Measurements from ENCODE around the gene TRMT10B. TPM values are rescaled to one million over a fixed set of nuclear protein-coding genes. Genes with fewer than 3 reads are reported as not detected.

The TRMT10B gene
- total RNA-seq (2016; rRNA removed; fragmentation: Illumina TruSeq; extraction: Trizol) (3.1 and 3.3 TPM in 2 replicates), polyA plus RNA-seq (2011; rRNA removed) (3.9 TPM in 2 replicates), polyA minus RNA-seq (2011; rRNA and poly(A)+ RNA removed; ENCODE audit: low replicate concordance) (2.0 and 3.6 TPM in 2 replicates), Bru-seq, nascent RNA (percentile 57 among the genes with signal in this experiment), BruChase-seq, experiment 1, labeled RNA remaining after a 6-hour chase (percentile 44 among the genes with signal in this experiment), BruChase-seq, experiment 2, labeled RNA remaining after a 2-hour chase (percentile 50 among the genes with signal in this experiment)
- 3.1 and 3.5 TPM in 2 replicates for total RNA-seq (2016; cell fraction: cytosol; rRNA removed; fragmentation: Illumina TruSeq; extraction: Trizol; ENCODE audit: low read depth)
- 2.8 and 2.9 TPM in 2 replicates for total RNA-seq (2016; cell fraction: insoluble cytoplasmic fraction; rRNA removed; fragmentation: Illumina TruSeq; extraction: Trizol)
- total RNA-seq (2016; cell fraction: membrane; rRNA removed; fragmentation: Illumina TruSeq; extraction: Trizol), result 2.1 and 2.3 TPM in 2 replicates
- total RNA-seq (2016; cell fraction: nucleus; rRNA removed; fragmentation: Illumina TruSeq; extraction: Trizol), result 3.1 and 4.0 TPM in 2 replicates
- polyA plus RNA-seq (2011; cell fraction: cytosol; rRNA removed), result 1.6 and 2.4 TPM in 2 replicates
- 3.8 and 5.7 TPM in 2 replicates for polyA plus RNA-seq (2011; cell fraction: nucleus; rRNA removed)
- 3.7 and 4.8 TPM in 2 replicates for polyA plus RNA-seq (2012)
- 1.0 and 1.2 TPM in 2 replicates for polyA plus RNA-seq (2016; cell fraction: cytosol; fragmentation: Illumina TruSeq; extraction: Trizol; ENCODE audit: low read depth)
- polyA plus RNA-seq (2016; cell fraction: insoluble cytoplasmic fraction; fragmentation: Illumina TruSeq; extraction: Trizol; ENCODE audit: low read depth), result 4.5 TPM in 2 replicates
- 1.7 and 1.9 TPM in 2 replicates for polyA plus RNA-seq (2016; cell fraction: membrane; fragmentation: Illumina TruSeq; extraction: Trizol; ENCODE audit: low read depth)
- polyA plus RNA-seq (2016; cell fraction: nucleus; fragmentation: Illumina TruSeq; extraction: Trizol; ENCODE audit: insufficient read depth, low read depth), result 7.2 and 8.2 TPM in 2 replicates
- 1.7 and 2.2 TPM in 2 replicates for polyA minus RNA-seq (2011; cell fraction: cytosol; rRNA and poly(A)+ RNA removed)
- polyA minus RNA-seq (2011; cell fraction: nucleus; rRNA and poly(A)+ RNA removed), result 7.2 and 10.3 TPM in 2 replicates
- long read RNA-seq, experiment 1, partial matches to known transcripts, result 0 of 4 reads
- long read RNA-seq, experiment 1, other reads (novel, unspliced or antisense), result 3 of 4 reads
- long read RNA-seq, experiment 2, partial matches to known transcripts, result 2 of 4 reads
- long read RNA-seq, experiment 2, other reads (novel, unspliced or antisense), result 1 of 4 reads

- ChIA-PET CTCF (ENCODE audit: low intra/inter-chr PET ratio, low total read pairs) (no interaction called here), POLR2A (interaction anchor here (0.7 to 1.1 kb wide), 5 partner anchors 31 to 607 kb away, joined by 3 to 6 read pairs (median 3); partner anchors contain the start of genes DCAF10 and EXOSC3)
- H3K36me3 ChIP-seq (replicated peaks in 1 of 2; ENCODE audit: control insufficient read depth in 1 of 2, insufficient read depth in 2 of 2, low read length in 2 of 2), result peaks cover 2% of the 10 kb centered on the region in 2 experiments; a peak in 1 of 5 replicates
- in situ Hi-C loops (cut with HindIII; ENCODE audit: extremely low pct_ligation_motif_present, low pct_unique_long_range_greater_than_20kb) (no loop called here), intact Hi-C loops (cut with micrococcal nuclease; ENCODE audit: unreplicated experiment) (loop anchor here (1.0 kb wide), 1 partner anchor 47 kb away; the partner anchor contains the start of gene DCAF10)
- peaks cover 23% of the 10 kb centered on the region for H3K4me1 ChIP-seq (ENCODE audit: insufficient read depth, low read length)
- H3K27ac ChIP-seq (ENCODE audit: extremely low read length, insufficient read depth, low read length), result no peak within 1 kb of the TSS
- peaks cover 9% of the 10 kb centered on the region for H3K79me2 ChIP-seq (ENCODE audit: insufficient read depth, low read length)
- H3K9me3 ChIP-seq (ENCODE audit: low read length), result no peaks in the 10 kb centered on the region
- FAIRE-seq (peak; percentile 8), ATAC-seq (peak; percentile 98), DNase-seq (ENCODE audit: low spot score) (peak; percentile 61)
- peak within 1 kb of the TSS; percentile 93 for H2AFZ ChIP-seq (ENCODE audit: low read length)
- H4K20me1 ChIP-seq (ENCODE audit: insufficient read depth, low read length), result no peaks in the 10 kb centered on the region
- H3K9ac ChIP-seq (ENCODE audit: insufficient read depth, low read depth, low read length), result peak within 1 kb of the TSS; percentile 80
- peak within 1 kb of the TSS; percentile 85 for H3K4me2 ChIP-seq (ENCODE audit: low read depth, low read length)
- peak within 1 kb of the TSS; percentile 84 to 90 (median 89) for H3K4me3 ChIP-seq (replicated peaks in 1 of 3; ENCODE audit: insufficient read depth in 1 of 3, low read depth in 2 of 3, low read length in 3 of 3)
- 3% methylated on average over 31 of the region's 40 CpGs for WGBS (ENCODE audit: low lambda C conversion rate)
- peaks cover 0 to 1% of the 10 kb centered on the region in 2 experiments; a peak in 3 of 5 replicates for H3K27me3 ChIP-seq (ENCODE audit: control insufficient read depth in 1 of 2, insufficient read depth in 2 of 2, low read length in 2 of 2)
- BruUV-seq (replicated peaks), result TSS peak; percentile 82
- peak; percentile 64; the same call in 1 of the 2 replicates for TF ChIP-seq IRF2 (CRISPR knock-in tag; IDR thresholded peaks at IDR 0.05)
- TF ChIP-seq ZBTB40 (IDR thresholded peaks at IDR 0.05), result no peak
- TF ChIP-seq ZBTB40 (CRISPR knock-in tag; IDR thresholded peaks at IDR 0.05), result no peak
- TF ChIP-seq, protein P1, sequence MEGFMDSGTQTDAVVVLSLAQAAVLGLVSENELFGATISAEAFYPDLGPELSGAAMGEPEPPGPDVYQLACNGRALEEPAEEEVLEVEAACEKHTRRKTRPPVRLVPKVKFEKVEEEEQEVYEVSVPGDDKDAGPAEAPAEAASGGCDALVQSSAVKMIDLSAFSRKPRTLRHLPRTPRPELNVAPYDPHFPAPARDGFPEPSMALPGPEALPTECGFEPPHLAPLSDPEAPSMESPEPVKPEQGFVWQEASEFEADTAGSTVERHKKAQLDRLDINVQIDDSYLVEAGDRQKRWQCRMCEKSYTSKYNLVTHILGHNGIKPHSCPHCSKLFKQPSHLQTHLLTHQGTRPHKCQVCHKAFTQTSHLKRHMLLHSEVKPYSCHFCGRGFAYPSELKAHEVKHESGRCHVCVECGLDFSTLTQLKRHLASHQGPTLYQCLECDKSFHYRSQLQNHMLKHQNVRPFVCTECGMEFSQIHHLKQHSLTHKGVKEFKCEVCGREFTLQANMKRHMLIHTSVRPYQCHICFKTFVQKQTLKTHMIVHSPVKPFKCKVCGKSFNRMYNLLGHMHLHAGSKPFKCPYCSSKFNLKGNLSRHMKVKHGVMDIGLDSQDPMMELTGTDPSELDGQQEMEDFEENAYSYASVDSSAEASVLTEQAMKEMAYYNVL (CRISPR knock-in tag; IDR thresholded peaks at IDR 0.05; ENCODE audit: borderline replicate concordance), result peak; percentile 49
- no peak for TF ChIP-seq TBX3 (IDR thresholded peaks at IDR 0.05; ENCODE audit: borderline replicate concordance)
- peak; percentile 98 for TF ChIP-seq THAP11 (CRISPR knock-in tag; IDR thresholded peaks at IDR 0.05)
- TF ChIP-seq ELF1 (CRISPR knock-in tag; IDR thresholded peaks at IDR 0.05), result peak; percentile 87
Observed at GRCh38 chr9:37753489-37754190, at the start of gene TRMT10B. Gene TRMT10B, plus strand, starts transcription at chr9:37753805. Its CDS starts 8,127 bp downstream, at chr9:37761932.
